Measurements from ENCODE around the gene LAMA2.

LAMA2 gene

GRCh38 chr6:129517288-129517687, 634.4 kb downstream of the LAMA2 start:
- DNase-seq (ENCODE audit: low spot score), result no peak

DNA sequence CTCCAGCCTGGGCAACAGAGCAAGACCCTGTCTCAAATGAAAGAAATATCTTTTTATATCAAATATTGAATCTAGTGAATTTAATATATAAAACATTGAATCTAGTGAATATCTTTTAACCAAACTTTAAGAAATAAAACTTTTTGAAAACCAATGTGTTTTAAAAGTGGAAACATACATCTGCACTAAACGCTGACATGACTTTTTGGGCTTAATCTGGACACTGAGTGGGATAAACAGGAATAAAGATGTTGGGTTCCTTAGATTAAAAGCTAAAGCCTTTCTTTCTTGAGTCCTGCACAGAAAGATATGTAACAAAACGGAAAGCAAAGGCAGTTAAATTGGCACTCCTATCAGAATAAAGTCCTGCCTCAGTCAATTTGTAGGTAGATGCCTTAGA, 636.8 kb downstream of the LAMA2 start:
- no peak for DNase-seq (ENCODE audit: low spot score)

- no peak for DNase-seq (ENCODE audit: low spot score)
Observed at GRCh38 chr6:129521946-129522345, 639.0 kb downstream of the LAMA2 start.

DNA sequence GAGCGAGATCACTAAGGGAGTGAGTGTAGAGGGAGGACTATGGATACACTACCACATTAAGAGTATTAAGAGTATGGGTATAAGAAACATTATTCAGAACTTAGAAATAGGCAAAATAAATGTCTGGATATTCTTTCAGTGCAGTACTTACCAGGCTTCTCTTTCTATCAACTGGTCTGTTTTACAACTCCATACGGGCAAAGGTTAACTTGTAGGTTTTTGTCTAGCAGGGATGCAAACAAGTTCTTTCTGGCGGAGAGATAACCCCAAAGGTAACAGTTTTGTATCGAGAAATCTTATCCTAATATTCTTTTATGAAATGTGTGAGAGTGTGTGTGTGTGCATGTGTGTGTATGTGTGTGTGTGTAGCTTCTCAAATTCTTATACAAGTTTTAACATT, 640.9 kb downstream of the LAMA2 start:
- no peak for DNase-seq (ENCODE audit: low spot score)

DNA sequence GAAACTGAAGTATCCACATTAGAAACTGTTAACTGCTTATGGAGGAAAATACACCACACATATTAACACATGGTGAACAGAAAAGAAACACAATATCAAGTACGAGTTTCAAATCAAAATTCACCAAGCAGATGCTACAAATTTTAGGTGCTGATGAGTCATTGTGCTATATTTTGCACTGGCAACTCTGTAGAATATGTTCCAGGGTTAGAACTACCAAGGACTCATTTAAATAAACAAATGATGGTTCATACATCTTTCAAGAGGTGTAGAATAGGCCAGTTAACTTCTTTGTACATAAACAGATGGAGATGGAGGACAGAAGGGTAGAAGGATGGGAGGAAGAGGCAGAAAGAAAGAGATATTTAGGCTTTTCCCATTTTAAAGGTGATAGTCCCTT, 642.1 kb downstream of the LAMA2 start:
- DNase-seq (ENCODE audit: low spot score), result no peak

- DNase-seq (ENCODE audit: low spot score), result no peak
Observed at GRCh38 chr6:129534926-129535325, 652.0 kb downstream of the LAMA2 start.

GRCh38 chr6:129536271-129536670, 653.3 kb downstream of the LAMA2 start:
- no peak for DNase-seq (ENCODE audit: low spot score)

DNA sequence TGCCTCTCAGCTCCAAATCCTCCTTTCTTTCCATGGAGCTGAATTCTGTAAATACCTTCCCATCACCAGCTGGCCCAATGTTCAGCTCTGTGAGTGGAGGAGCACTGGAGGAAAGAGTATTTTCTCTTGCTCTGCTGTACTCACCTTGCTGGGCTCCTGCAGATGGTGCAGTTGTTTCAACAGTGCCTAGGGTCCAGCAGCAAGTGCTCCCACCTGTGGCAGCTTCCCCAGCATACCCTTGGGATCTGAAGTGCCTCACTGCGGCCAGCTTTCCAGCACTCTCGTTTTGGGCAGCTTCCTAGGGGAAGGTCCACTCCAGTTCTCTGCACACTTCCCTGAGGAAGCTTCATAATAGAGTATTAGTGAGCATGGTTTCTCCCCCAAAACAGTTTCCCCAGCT, 656.1 kb downstream of the LAMA2 start:
- DNase-seq (ENCODE audit: low spot score), result no peak

GRCh38 chr6:129542705-129543104, 659.8 kb downstream of the LAMA2 start:
- no peak for DNase-seq (ENCODE audit: low spot score)

- DNase-seq (ENCODE audit: low spot score), result no peak
Observed at GRCh38 chr6:129543981-129544380, 661.0 kb downstream of the LAMA2 start.

DNA sequence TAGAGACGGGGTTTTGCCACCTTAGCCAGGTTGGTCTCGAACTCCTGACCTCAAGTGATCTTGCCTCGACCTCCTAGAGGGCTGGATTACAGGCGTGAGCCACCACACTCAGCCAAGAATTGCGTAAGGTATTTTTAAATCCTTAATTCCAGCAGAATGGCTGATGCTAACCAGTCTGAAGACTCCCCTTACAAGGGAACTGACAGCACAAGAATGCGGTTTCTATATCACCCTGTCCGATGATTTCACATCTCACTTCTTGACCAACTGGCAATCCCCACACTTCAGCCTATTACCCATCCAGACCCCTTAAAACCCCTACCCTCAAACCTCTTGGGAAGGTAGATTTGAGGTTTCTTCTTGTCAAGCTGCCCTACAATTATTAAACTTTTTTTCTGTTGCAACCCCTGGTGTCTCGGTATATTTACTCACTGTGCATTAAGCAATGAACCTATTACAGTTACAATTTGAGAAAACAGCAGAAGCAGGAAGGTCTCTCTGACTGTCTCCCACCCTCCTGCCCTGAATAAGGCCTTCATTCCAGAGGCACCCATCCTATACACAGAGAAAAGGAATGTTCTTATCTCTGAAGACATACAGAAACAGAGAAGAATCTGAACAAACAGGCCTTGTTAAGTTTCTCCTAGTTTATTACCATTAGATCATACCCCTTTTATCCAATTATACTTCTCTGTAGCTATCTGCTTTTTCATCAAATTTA, 662.1 kb downstream of the LAMA2 start:
- no peak for DNase-seq (ENCODE audit: low spot score)

DNA sequence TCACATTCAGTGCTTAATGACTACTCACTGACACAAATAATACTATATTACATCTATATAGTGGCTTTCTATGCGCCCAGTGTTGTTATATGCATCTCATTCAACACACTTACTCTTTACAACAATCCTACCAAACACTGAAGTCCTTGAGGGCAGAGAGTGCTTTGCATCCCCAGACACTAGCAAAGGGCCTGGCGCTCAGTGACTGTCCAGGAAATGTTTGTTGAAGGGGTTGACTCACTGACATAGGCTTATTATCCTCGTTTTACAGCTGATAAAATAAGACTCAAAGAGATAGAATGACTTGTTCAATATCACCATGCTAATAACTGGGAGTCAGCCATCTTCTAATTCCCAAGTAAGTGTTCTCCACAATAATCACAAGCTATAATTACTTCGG, 663.8 kb downstream of the LAMA2 start:
- DNase-seq (ENCODE audit: low spot score), result no peak

DNA sequence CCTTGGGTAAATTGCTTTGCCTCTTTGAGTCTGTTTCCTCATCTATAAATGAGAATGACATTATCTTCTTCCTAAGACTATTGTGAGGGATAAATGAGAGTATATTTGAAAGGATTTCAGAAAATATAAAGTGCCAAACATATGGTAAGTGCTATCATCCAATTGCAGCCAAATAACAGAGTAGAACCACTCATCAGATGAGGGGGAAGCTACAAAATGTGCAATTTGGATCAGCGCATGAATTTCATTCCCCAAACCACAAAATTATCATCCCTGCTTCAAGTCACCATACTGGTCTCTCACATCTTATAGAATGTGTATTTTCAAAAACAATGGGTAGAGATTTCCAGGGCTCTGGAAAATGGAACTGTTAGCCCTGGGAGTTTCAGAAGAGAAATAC, 668.5 kb downstream of the LAMA2 start:
- no peak for DNase-seq (ENCODE audit: low spot score)

GRCh38 chr6:129552413-129552812, 669.5 kb downstream of the LAMA2 start:
- DNase-seq (ENCODE audit: low spot score), result no peak

DNA sequence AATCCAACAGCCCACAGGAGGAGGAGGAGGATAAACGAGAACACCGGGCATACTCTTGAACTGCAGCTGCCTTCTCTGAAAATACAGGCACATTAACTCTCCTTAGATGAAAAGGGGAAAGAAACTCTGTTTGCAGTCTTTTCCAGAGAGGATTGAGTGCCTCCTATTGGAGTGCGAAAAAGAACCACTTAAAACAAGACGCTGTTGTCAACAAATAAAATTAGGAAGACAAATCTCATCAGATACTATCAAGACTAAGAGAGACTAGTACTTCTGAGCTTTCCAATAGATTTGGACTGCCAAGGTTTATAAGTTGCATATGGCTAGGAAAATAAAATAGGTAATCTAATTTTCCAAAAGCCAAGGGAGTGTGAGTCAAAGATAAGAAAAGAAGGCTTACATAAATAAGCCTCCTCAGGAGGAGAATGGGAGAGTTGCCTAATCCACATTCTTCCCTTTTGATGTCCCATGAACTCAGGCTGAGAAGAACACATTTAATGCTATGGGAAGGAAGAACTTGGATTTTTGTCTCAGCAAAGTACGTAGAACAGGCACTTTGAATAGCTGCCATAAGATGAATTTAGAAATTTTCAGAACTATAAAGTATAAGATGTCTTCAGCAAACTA, 672.4 kb downstream of the LAMA2 start:
- no peak for DNase-seq (ENCODE audit: low spot score)

DNA sequence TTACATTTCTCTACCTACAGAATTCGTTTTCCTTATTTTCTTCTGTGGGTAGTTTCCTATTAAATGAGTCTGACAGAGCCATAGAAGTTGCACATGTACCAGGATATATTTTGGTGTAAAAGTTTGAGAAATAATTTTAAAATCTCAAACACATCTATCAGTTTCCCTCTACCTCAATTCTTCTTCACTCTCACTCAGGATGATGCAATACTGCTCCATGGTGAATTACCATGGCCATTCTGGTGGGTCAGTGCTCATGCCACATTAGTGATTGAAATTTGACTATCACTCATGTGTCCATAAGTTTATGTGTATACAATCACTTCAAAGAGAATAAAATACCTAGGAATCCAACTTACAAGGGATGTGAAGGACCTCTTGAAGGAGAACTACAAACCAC, 675.3 kb downstream of the LAMA2 start:
- DNase-seq (ENCODE audit: low spot score), result no peak

- no peak for DNase-seq (ENCODE audit: low spot score)
Observed at GRCh38 chr6:129565366-129565765, 682.4 kb downstream of the LAMA2 start.

DNA sequence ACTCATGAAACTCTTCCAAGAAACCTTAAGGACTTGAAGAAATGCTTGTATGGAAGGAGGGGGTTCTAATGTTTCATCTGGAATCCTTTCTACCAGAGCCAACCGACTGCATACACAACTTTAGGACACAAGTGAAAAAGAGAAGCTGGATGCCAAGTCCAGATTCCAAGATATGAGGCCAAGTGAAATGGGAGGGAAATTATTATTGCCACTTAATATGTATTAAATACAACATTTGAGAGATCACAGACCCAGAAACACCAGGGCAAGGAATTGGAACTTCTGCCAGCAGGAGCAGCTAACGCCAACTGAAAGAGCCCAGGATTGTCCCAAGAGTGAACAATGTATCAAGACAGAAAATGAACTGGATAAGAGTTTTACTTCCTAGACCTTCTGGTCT, 682.9 kb downstream of the LAMA2 start:
- no peak for DNase-seq (ENCODE audit: low spot score)

All from RKO (cell line).